Memory B cell (primary cell): ENCODE data around the gene FAM50A.
"Not testable (repeated sequence)": the region's sequence is repeated elsewhere in the genome, so short reads cannot be mapped to it uniquely, and the experiment has no call there.

Experiments used
- ATAC-seq: fragments of 150-1000 bp; cut with Tn5 transposase; 2 replicates; pipeline ENCODE4 v1.10.0; 2021; ENCODE audit warnings: low read depth, mild to moderate bottlenecking, moderate library complexity
- DNase-seq, 2 donors: peaks; one replicate each; pipeline ENCODE4 v3.0.0; 2022; ENCODE audit warnings: low spot score in 2 of 2
- H3K27ac Mint-ChIP-seq: one replicate; pipeline ENCODE4 v1.8.0; 2022; ENCODE audit warnings: mild to moderate bottlenecking, moderate library complexity, mixed read lengths
- H3K27me3 Mint-ChIP-seq: one replicate; pipeline ENCODE4 v1.8.0; 2022; ENCODE audit warnings: mixed read lengths
- H3K36me3 Mint-ChIP-seq: one replicate; pipeline ENCODE4 v1.8.0; 2022; ENCODE audit warnings: mild to moderate bottlenecking, mixed read lengths
- H3K4me1 Mint-ChIP-seq: one replicate; pipeline ENCODE4 v1.8.0; 2022; ENCODE audit warnings: mixed read lengths
- H3K4me3 Mint-ChIP-seq: one replicate; pipeline ENCODE4 v1.8.0; 2022; ENCODE audit warnings: mild to moderate bottlenecking, moderate library complexity, mixed read lengths
- H3K9me3 Mint-ChIP-seq: one replicate; pipeline ENCODE4 v1.8.0; 2022; ENCODE audit warnings: mixed read lengths

Gene FAM50A

GRCh38 chrX:154496591-154497137, 52.7 kb downstream of the FAM50A start:
- not testable (repeated sequence) for H3K27me3 Mint-ChIP-seq, H3K36me3 Mint-ChIP-seq, H3K4me1 Mint-ChIP-seq, ATAC-seq, DNase-seq, H3K27ac Mint-ChIP-seq, H3K4me3 Mint-ChIP-seq, H3K9me3 Mint-ChIP-seq
